ENCODE data around the gene ETS1. TPM values are rescaled to one million over a fixed set of nuclear protein-coding genes. Genes with fewer than 3 reads are reported as not detected.
"Not testable (repeated sequence)": the region's sequence is repeated elsewhere in the genome, so short reads cannot be mapped to it uniquely, and the experiment has no call there.

ETS1 gene
- total RNA-seq, 1 donor, result 95.0 TPM

- no peak for DNase-seq (ENCODE audit: low read depth)
- no peak for TF ChIP-seq CTCF (IDR thresholded peaks at IDR 0.05; ENCODE audit: insufficient read depth, low read depth, low read length)
- no peak overlapping the region for H3K4me3 ChIP-seq (ENCODE audit: low read depth, low read length)
Measured at GRCh38 chr11:128451652-128452470, 135.5 kb downstream of the ETS1 start.

GRCh38 chr11:128450882-128451651 lies 136.3 kb downstream of the ETS1 start:
- H3K4me3 ChIP-seq (ENCODE audit: low read depth, low read length), result no peak overlapping the region
- DNase-seq (ENCODE audit: low read depth), result no peak
- no peak for TF ChIP-seq CTCF (IDR thresholded peaks at IDR 0.05; ENCODE audit: insufficient read depth, low read depth, low read length)

GRCh38 chr11:128450425-128450824 lies 136.9 kb downstream of the ETS1 start:
- DNase-seq (ENCODE audit: low read depth), result not testable (repeated sequence)

GRCh38 chr11:128448981-128449713 lies 138.2 kb downstream of the ETS1 start:
- DNase-seq (ENCODE audit: low read depth), result no peak
- no peak for TF ChIP-seq CTCF (IDR thresholded peaks at IDR 0.05; ENCODE audit: insufficient read depth, low read depth, low read length)
- H3K4me3 ChIP-seq (ENCODE audit: low read depth, low read length), result no peak overlapping the region

More at GRCh38 chr11:128450425-128450824, 136.9 kb downstream of the ETS1 start:
- H3K4me3 ChIP-seq (ENCODE audit: low read depth, low read length), result not testable (repeated sequence)

GRCh38 chr11:128448200-128448886 lies 139.0 kb downstream of the ETS1 start:
- no peak for TF ChIP-seq CTCF (IDR thresholded peaks at IDR 0.05; ENCODE audit: insufficient read depth, low read depth, low read length)
- no peak for DNase-seq (ENCODE audit: low read depth)
- H3K4me3 ChIP-seq (ENCODE audit: low read depth, low read length), result no peak overlapping the region

GRCh38 chr11:128447233-128447632 lies 140.1 kb downstream of the ETS1 start:
- no peak for DNase-seq (ENCODE audit: low read depth)
- H3K4me3 ChIP-seq (ENCODE audit: low read depth, low read length), result no peak overlapping the region
- no peak for TF ChIP-seq CTCF (IDR thresholded peaks at IDR 0.05; ENCODE audit: insufficient read depth, low read depth, low read length)

GRCh38 chr11:128445921-128446320 lies 141.4 kb downstream of the ETS1 start:
- not testable (repeated sequence) for H3K4me3 ChIP-seq (ENCODE audit: low read depth, low read length); DNase-seq (ENCODE audit: low read depth)

Measured in fibroblast of villous mesenchyme (primary cell).